DND-41 (cell line): Measurements from ENCODE around the gene SNCAIP.

Experiments used
- CTCF ChIP-seq: IDR thresholded peaks from 2 replicates; pipeline ENCODE4 v1.5.1; 2012; ENCODE audit warnings: borderline replicate concordance, low read length, moderate library complexity, mild to moderate bottlenecking; ENCODE audit not compliant: poor library complexity, severe bottlenecking; ENCODE audit errors: extremely low read depth
- EZH2 ChIP-seq: IDR thresholded peaks from 3 replicates; pipeline ENCODE4 v1.6.1; 2012; ENCODE audit warnings: borderline replicate concordance, low read depth, mild to moderate bottlenecking, moderate library complexity, low read length, inconsistent platforms; ENCODE audit not compliant: severe bottlenecking

DNA sequence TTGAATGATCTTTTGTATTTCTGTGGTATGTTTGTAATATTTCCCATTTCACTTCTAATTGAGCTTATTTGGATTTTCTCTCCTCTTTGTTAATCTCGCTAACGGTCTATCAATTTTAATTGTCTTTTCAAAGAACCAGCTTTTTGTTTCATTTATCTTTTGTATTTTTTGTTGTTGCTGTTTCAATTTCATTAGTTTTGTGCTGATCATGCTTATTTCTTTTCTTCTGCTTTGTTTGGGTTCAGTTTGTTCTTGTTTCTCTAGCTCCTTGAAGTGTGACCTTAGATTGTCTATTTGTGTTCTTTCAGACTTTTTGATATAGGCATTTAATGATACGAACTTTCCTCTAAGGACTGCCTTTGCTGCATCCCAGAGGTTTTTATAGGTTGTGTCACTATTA, 28.4 kb upstream of the SNCAIP start:
- TF ChIP-seq CTCF: no peak
- no peak for TF ChIP-seq EZH2
